CD4-positive, alpha-beta T cell treated with Interleukin-15 for 4 hours (primary cell): ENCODE results near the gene SCNN1B.
"Not testable (repeated sequence)": the region's sequence is repeated elsewhere in the genome, so short reads cannot be mapped to it uniquely, and the experiment has no call there.

ENCODE experiments used
- DNase-seq: peaks from one replicate; pipeline ENCODE4 v3.0.0-alpha.2; 2020; ENCODE audit warnings: low spot score

The SCNN1B gene

GRCh38 chr16:23355106-23355670 lies 53.1 kb downstream of the SCNN1B start:
- no peak for DNase-seq

GRCh38 chr16:23356941-23357340 lies 54.8 kb downstream of the SCNN1B start:
- no peak for DNase-seq

- DNase-seq: no peak
Measured at GRCh38 chr16:23357761-23358290, 55.7 kb downstream of the SCNN1B start.

- DNase-seq: no peak
Measured at GRCh38 chr16:23359092-23359760, 57.1 kb downstream of the SCNN1B start.

GRCh38 chr16:23362460-23363317 lies 60.6 kb downstream of the SCNN1B start:
- DNase-seq: no peak

- no peak for DNase-seq
Measured at GRCh38 chr16:23365602-23366240, 63.6 kb downstream of the SCNN1B start.

GRCh38 chr16:23366341-23366740 lies 64.2 kb downstream of the SCNN1B start:
- DNase-seq: not testable (repeated sequence)

- no peak for DNase-seq
Measured at GRCh38 chr16:23367564-23367963, 65.5 kb downstream of the SCNN1B start.

GRCh38 chr16:23367988-23368387 lies 65.9 kb downstream of the SCNN1B start:
- no peak for DNase-seq

- no peak for DNase-seq
Measured at GRCh38 chr16:23368469-23368868, 66.4 kb downstream of the SCNN1B start.

- DNase-seq: no peak
Measured at GRCh38 chr16:23369416-23369815, 67.3 kb downstream of the SCNN1B start.

- no peak for DNase-seq
Measured at GRCh38 chr16:23371368-23371767, 69.3 kb downstream of the SCNN1B start.

GRCh38 chr16:23373436-23374219 lies 71.5 kb downstream of the SCNN1B start:
- DNase-seq: no peak

GRCh38 chr16:23374721-23375510 lies 72.8 kb downstream of the SCNN1B start:
- DNase-seq: no peak

GRCh38 chr16:23375643-23376042 lies 73.5 kb downstream of the SCNN1B start:
- no peak for DNase-seq

GRCh38 chr16:23377071-23377931 lies 75.2 kb downstream of the SCNN1B start:
- DNase-seq: no peak

GRCh38 chr16:23378256-23378655 lies 76.2 kb downstream of the SCNN1B start:
- DNase-seq: no peak

- DNase-seq: no peak
Measured at GRCh38 chr16:23378921-23379320, 76.8 kb downstream of the SCNN1B start.

- DNase-seq: no peak
Measured at GRCh38 chr16:23379707-23380106, 77.6 kb downstream of the SCNN1B start.

GRCh38 chr16:23380501-23380951 lies 78.4 kb downstream of the SCNN1B start:
- no peak for DNase-seq
